Measurements from ENCODE around the gene ADCY4.

- TF ChIP-seq CTCF (IDR thresholded peaks at IDR 0.05): no peak
- TF ChIP-seq POLR2A (IDR thresholded peaks at IDR 0.05): no peak
These were observed 21.9 kb downstream of the ADCY4 start for GRCh38 chr14:24312736-24313507.

All from Peyer's patch (tissue), 4 donors.